GM12873 (cell line): Measurements from ENCODE around the gene MGAT4C.

Experiments
- TF ChIP-seq, protein P1 (sequence below): IDR thresholded peaks from 2 replicates; pipeline ENCODE4 v1.5.1; 2012; ENCODE audit warnings: low read depth, mild to moderate bottlenecking, moderate library complexity, low read length, control low read depth; ENCODE audit not compliant: insufficient read depth; ENCODE audit errors: missing control alignments

Gene MGAT4C

DNA sequence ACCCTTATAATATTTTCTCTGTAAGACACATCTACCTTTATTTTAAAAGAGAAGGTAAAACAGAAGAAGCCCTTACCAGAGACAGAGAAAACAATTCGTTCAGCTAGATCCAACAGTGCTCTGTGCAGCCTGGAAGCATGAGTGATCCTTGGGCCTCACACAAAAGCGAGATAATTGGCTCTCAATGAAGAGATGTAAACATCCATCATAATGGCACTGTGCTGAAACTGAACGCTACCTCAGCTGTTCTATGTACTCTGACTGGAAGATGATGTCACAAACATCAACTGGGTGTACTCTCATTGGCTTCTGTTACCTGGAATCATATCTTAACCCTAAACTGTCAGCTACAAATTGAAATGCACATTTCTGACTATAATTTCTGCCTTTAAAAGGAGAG lies at the start of gene MGAT4C:
MGAT4C (minus strand) TSS at position 229 of the 400 bp plus-strand sequence.
- TF ChIP-seq, protein P1, sequence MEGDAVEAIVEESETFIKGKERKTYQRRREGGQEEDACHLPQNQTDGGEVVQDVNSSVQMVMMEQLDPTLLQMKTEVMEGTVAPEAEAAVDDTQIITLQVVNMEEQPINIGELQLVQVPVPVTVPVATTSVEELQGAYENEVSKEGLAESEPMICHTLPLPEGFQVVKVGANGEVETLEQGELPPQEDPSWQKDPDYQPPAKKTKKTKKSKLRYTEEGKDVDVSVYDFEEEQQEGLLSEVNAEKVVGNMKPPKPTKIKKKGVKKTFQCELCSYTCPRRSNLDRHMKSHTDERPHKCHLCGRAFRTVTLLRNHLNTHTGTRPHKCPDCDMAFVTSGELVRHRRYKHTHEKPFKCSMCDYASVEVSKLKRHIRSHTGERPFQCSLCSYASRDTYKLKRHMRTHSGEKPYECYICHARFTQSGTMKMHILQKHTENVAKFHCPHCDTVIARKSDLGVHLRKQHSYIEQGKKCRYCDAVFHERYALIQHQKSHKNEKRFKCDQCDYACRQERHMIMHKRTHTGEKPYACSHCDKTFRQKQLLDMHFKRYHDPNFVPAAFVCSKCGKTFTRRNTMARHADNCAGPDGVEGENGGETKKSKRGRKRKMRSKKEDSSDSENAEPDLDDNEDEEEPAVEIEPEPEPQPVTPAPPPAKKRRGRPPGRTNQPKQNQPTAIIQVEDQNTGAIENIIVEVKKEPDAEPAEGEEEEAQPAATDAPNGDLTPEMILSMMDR, result no peak

DNA sequence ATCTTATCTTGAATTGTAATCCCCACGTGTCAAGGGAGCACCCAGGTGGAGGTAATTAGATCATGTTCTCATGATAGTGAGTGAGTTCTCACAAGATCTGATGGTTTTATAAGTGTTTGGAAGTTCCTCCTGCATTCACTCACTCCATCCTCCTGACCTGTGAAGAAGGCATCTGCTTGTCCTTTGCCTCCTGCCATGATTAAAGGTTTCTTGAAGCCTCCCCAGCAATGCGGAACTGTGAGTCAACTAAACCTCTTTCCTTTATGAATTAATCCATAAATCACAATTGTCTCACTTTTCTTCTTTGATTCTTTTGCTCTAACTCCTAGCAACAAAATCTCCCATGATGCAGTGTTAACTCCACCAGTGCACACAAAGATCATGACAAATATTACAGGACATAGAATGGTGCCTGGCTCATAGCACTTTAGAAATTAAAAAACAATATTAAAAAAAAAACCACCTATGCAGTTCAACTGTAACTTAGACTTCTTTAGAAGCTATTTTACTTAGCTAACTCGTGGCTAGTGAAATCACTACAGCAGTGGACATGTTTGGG lies 37.6 kb upstream of the MGAT4C start:
- TF ChIP-seq, protein P1, result no peak

DNA sequence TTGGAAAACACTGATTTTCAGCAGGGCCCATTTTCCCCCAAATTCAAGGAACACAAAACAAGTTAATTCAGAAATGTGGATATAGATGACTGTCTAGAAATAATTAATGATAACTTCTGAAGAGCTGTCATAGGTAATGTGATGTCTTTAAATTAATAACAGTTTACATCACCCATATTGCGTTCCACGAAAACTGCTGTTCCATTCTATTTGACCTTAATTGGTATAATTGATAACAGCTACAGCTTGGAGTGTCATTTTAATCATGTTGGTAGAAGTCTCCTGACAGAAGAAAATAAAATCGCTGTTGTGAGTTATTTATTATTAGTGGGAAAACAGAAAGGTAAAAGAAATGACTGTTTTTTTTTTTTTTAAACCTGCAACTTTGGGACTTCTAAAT lies 36.3 kb upstream of the MGAT4C start:
- TF ChIP-seq, protein P1, result no peak

DNA sequence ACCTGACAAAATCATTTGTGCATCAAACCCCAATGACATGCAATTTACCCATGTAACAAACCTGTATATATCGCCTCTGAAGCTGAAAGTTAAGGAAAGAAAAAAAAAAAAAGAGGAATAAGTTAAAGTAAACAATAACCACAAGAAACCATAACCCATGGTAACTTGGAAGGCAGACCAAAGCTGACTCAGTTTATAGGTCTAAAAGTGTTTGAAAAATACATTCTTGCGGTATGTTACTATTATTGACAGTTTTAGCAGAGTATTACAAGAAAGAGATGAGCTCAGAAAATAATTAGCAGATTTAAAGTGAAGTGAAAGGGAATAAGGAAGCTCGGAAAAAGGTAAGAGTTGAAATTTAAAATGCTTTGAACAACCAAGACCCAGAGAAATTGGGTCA lies 34.4 kb upstream of the MGAT4C start:
- TF ChIP-seq, protein P1, result no peak

DNA sequence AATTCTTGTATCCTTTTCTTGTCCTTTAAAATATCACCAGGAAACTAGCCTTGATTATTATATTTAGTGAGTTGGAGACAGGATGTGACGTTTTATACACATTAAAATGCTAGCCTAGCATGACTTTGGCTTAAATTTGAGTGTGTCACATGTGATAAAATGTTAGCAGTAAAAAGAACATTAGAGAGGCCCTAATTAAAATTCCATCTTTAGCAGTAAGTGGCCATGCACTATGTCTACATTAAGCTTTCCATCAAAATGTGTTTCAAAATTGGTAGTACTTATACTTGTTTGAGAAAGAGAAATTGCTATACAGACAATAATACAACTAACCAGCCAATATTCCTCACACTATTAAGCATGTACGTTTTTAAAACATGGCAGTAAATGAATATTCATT lies 29.9 kb upstream of the MGAT4C start:
- TF ChIP-seq, protein P1, result no peak

DNA sequence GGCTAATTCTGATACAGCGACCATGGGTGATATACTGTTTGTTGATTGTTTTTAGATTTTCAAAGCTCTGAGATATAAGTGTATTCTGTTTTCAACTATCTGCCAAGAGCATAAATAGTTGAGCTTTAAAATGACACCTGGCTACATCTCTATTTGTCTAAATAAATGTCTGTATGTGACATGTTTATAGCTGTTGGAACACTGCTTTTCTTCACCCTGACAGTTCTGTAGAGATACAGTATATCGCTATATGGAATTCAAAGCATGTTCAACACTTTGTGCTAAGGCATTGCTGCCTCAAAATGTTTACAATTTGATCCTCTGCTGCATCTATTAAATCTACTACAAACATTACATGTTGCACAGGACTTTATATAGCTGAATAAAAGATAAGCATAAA lies 27.4 kb upstream of the MGAT4C start:
- TF ChIP-seq, protein P1, result no peak

DNA sequence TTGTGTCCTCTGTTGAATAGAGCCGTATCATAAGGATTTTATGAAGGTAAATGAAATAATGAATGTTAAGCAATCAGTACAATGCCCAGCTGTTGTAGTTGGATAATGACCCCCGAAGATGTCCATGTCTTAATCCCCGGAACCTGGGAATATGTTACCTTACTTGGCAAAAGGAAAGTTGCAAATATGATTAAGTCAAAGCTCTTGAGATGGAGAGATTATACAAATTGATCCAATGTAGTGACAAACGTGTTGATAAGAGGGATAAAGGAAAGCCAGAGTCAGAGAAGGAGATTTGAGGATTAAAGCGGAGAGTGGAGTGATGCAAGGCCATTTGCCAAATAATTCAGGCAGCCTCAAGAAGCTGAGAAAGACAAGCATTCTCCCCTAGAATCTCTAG lies 19.2 kb upstream of the MGAT4C start:
- TF ChIP-seq, protein P1, result no peak

DNA sequence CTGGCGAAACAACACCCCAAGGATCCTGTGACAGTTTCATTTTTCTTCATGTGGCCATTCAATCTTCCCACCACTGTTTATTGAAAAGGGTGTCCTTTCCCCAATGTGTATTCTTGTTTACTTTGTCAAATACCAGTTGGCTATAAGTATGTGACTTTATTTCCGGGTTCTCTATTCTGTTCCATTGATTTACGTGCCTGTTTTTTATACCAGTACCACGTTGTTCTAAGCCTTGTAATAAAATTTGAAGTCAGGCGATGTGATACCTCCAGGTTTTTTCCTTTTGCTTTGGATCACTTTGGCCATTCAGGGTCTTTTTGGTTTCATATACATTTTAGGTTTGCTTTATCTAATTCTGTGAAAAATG lies 9.1 kb upstream of the MGAT4C start:
- TF ChIP-seq, protein P1, result no peak
